Activated CD8-positive, alpha-beta T cell treated with anti-CD3 and anti-CD28 coated beads for 36 hours (primary cell): Measurements from ENCODE around the gene ROS1. TPM values are rescaled to one million over a fixed set of nuclear protein-coding genes. Genes with fewer than 3 reads are reported as not detected.

Experiments used
- ATAC-seq: fragments of 200-7000 bp; cut with Tn5 transposase; one replicate; pipeline ENCODE4 v1.10.0; 2021; ENCODE audit warnings: mild to moderate bottlenecking, moderate library complexity
- CTCF ChIA-PET: fragments of 350-600 bp; sonication (Branson Sonifier 250); formaldehyde crosslinking; loops from one replicate; lab custom pipeline; 2021; ENCODE audit warnings: antibody characterized with exemption; lab: Charles Lee
- POLR2A ChIA-PET: fragments of 350-600 bp; sonication (Branson Sonifier 250); formaldehyde crosslinking; loops from one replicate; lab custom pipeline; 2021; ENCODE audit warnings: antibody characterized with exemption; lab: Charles Lee
- DNase-seq: peaks from one replicate; pipeline ENCODE4 v3.0.0-alpha.2; 2020
- H3K27ac Mint-ChIP-seq: one replicate; pipeline ENCODE4 v1.8.0; 2021; ENCODE audit warnings: mild to moderate bottlenecking, mixed read lengths
- H3K27me3 Mint-ChIP-seq: one replicate; pipeline ENCODE4 v1.8.0; 2021; ENCODE audit warnings: mixed read lengths
- H3K36me3 Mint-ChIP-seq: one replicate; pipeline ENCODE4 v1.8.0; 2021; ENCODE audit warnings: low read depth, mixed read lengths
- H3K4me1 Mint-ChIP-seq: one replicate; pipeline ENCODE4 v1.8.0; 2021; ENCODE audit warnings: low read depth, mixed read lengths
- H3K4me3 Mint-ChIP-seq: one replicate; pipeline ENCODE4 v1.8.0; 2021; ENCODE audit warnings: mild to moderate bottlenecking, moderate library complexity, mixed read lengths
- H3K9me3 Mint-ChIP-seq: one replicate; pipeline ENCODE4 v1.8.0; 2021; ENCODE audit warnings: mixed read lengths
- CTCF ChIP-seq: fragments of 200-600 bp; IDR thresholded peaks from one replicate; pipeline ENCODE4 v1.8.0; 2022; ENCODE audit warnings: antibody characterized with exemption, mild to moderate bottlenecking
- intact Hi-C: fragments of 100-400 bp; cut with micrococcal nuclease; formaldehyde crosslinking; loops from one replicate; pipeline ENCODE4 v1.10.0; 2022
- total RNA-seq, 2 experiments: library from RNA; stranded (reverse); gene quantifications; one replicate each; pipeline ENCODE4 v1.2.3, GENCODE V29; 2021

The ROS1 gene
- total RNA-seq, 2 experiments from 2014 or later: not detected

- no peaks in the 10 kb centered on the region for H3K4me1 Mint-ChIP-seq
- no peaks in the 10 kb centered on the region for H3K9me3 Mint-ChIP-seq
- DNase-seq (peak; percentile 79), ATAC-seq (no peak)
- no peak overlapping the region for H3K4me3 Mint-ChIP-seq
- no peak overlapping the region for H3K27ac Mint-ChIP-seq
- intact Hi-C loops: loop anchor here (2.0 to 5.0 kb wide), 2 partner anchors 107 to 158 kb away; no protein-coding TSS in a partner anchor
- peaks cover 23% of the 10 kb centered on the region for H3K27me3 Mint-ChIP-seq
- H3K36me3 Mint-ChIP-seq: no peaks in the 10 kb centered on the region
- CTCF ChIA-PET: interaction anchor here (0.6 to 8.0 kb wide), 40 partner anchors 8 to 233 kb away, joined by 3 to 231 read pairs (median 4); partner anchors contain the start of gene GOPC
- TF ChIP-seq CTCF: peak; percentile 86
- POLR2A ChIA-PET: interaction anchor here (0.6 to 1.6 kb wide), 3 partner anchors 15 to 111 kb away, joined by 3 to 5 read pairs (median 3); no protein-coding TSS in a partner anchor
Measured at GRCh38 chr6:117449549-117450439, 24.1 kb upstream of the ROS1 start.

GRCh38 chr6:117448732-117449485 is 23.2 kb upstream of the ROS1 start:
- Mint-ChIP-seq H3K36me3 (no peaks in the 10 kb centered on the region), H3K9me3 (no peaks in the 10 kb centered on the region), H3K27ac (no peak overlapping the region), H3K4me3 (no peak overlapping the region), H3K4me1 (no peaks in the 10 kb centered on the region), H3K27me3 (peaks cover 25% of the 10 kb centered on the region)
- no peak for TF ChIP-seq CTCF
- POLR2A ChIA-PET: interaction anchor here (1.0 kb wide), 1 partner anchor 112 kb away, joined by 3 read pairs; no protein-coding TSS in a partner anchor
- CTCF ChIA-PET: interaction anchor here (1.0 to 8.0 kb wide), 20 partner anchors 8 to 155 kb away, joined by 3 to 231 read pairs (median 6); partner anchors contain the start of gene GOPC
- no peak for ATAC-seq
- DNase-seq: no peak
- intact Hi-C loops: loop anchor here (5.0 kb wide), 1 partner anchor 158 kb away; no protein-coding TSS in a partner anchor

GRCh38 chr6:117448011-117448410 is 22.3 kb upstream of the ROS1 start:
- no peaks in the 10 kb centered on the region for H3K4me1 Mint-ChIP-seq
- intact Hi-C loops: loop anchor here (5.0 kb wide), 1 partner anchor 159 kb away; no protein-coding TSS in a partner anchor
- no peak overlapping the region for H3K27ac Mint-ChIP-seq
- H3K4me3 Mint-ChIP-seq: no peak overlapping the region
- TF ChIP-seq CTCF: no peak
- no peaks in the 10 kb centered on the region for H3K9me3 Mint-ChIP-seq
- ChIA-PET POLR2A (no interaction called here), CTCF (interaction anchor here (6.6 to 8.0 kb wide), 2 partner anchors 107 to 156 kb away, joined by 103 to 231 read pairs; partner anchors contain the start of gene GOPC)
- DNase-seq (no peak), ATAC-seq (no peak)
- H3K27me3 Mint-ChIP-seq: peaks cover 24% of the 10 kb centered on the region
- H3K36me3 Mint-ChIP-seq: no peaks in the 10 kb centered on the region

GRCh38 chr6:117446861-117447260 is 21.1 kb upstream of the ROS1 start:
- POLR2A ChIA-PET: no interaction called here
- intact Hi-C loops: loop anchor here (5.0 kb wide), 1 partner anchor 160 kb away; no protein-coding TSS in a partner anchor
- TF ChIP-seq CTCF: no peak
- Mint-ChIP-seq H3K9me3 (no peaks in the 10 kb centered on the region), H3K27me3 (peaks cover 30% of the 10 kb centered on the region), H3K27ac (no peak overlapping the region), H3K4me3 (no peak overlapping the region), H3K4me1 (no peaks in the 10 kb centered on the region), H3K36me3 (no peaks in the 10 kb centered on the region)
- DNase-seq (no peak), ATAC-seq (no peak)
- CTCF ChIA-PET: interaction anchor here (0.8 to 8.0 kb wide), 3 partner anchors 108 to 161 kb away, joined by 3 to 231 read pairs (median 103); partner anchors contain the start of gene GOPC
